Loucy (cell line): ENCODE data around the gene PGBD5.

Source experiments
- H2AFZ ChIP-seq: fragments of 200-600 bp; sonication (generic); 2 replicates; pipeline ENCODE4 v1.6.0; 2016; ENCODE audit warnings: antibody characterized with exemption, mild to moderate bottlenecking, low read length, moderate library complexity
- H3F3A ChIP-seq: fragments of 200-600 bp; 2 replicates; pipeline ENCODE4 v1.6.0; 2016; ENCODE audit warnings: antibody characterized with exemption, low read depth, mild to moderate bottlenecking
- H3K27me3 ChIP-seq: fragments of 200-600 bp; sonication (generic); 2 replicates; pipeline ENCODE4 v1.6.1; 2014; ENCODE audit warnings: low read length, mild to moderate bottlenecking; ENCODE audit not compliant: insufficient read depth, poor library complexity, severe bottlenecking
- H3K36me3 ChIP-seq: fragments of 200-600 bp; sonication (generic); 2 replicates; pipeline ENCODE4 v1.6.1; 2016; ENCODE audit warnings: low read length; ENCODE audit not compliant: insufficient read depth
- H3K4me1 ChIP-seq: fragments of 200-600 bp; sonication (generic); 2 replicates; pipeline ENCODE4 v1.5.1; 2014; ENCODE audit warnings: low read length, mild to moderate bottlenecking; ENCODE audit not compliant: insufficient read depth, poor library complexity, severe bottlenecking
- H3K4me2 ChIP-seq: fragments of 200-600 bp; sonication (generic); 2 replicates; pipeline ENCODE4 v1.6.0; 2014; ENCODE audit warnings: antibody characterized with exemption, low read length, low read depth, mild to moderate bottlenecking; ENCODE audit not compliant: poor library complexity, severe bottlenecking
- H3K4me3 ChIP-seq: fragments of 200-600 bp; sonication (generic); 2 replicates; pipeline ENCODE4 v1.5.1; 2014; ENCODE audit warnings: low read length, mild to moderate bottlenecking, mixed read lengths; ENCODE audit not compliant: poor library complexity, severe bottlenecking
- H3K79me2 ChIP-seq: fragments of 200-600 bp; sonication (generic); 2 replicates; pipeline ENCODE4 v1.6.1; 2014; ENCODE audit warnings: low read length; ENCODE audit not compliant: insufficient read depth
- H3K9ac ChIP-seq: fragments of 200-600 bp; sonication (generic); 2 replicates; pipeline ENCODE4 v1.6.0; 2014; ENCODE audit warnings: mild to moderate bottlenecking, low read depth, low read length, moderate library complexity; ENCODE audit not compliant: poor library complexity, severe bottlenecking
- H3K9me2 ChIP-seq: fragments of 200-600 bp; sonication (generic); replicated peaks from 2 replicates; pipeline ENCODE4 v1.6.1; 2016; ENCODE audit warnings: low read depth, low read length, mixed read lengths
- H3K9me3 ChIP-seq: fragments of 200-600 bp; sonication (generic); 2 replicates; pipeline ENCODE4 v1.6.1; 2014; ENCODE audit warnings: mild to moderate bottlenecking, antibody characterized with exemption, low read length, low read depth; ENCODE audit not compliant: insufficient read depth
- H4K20me1 ChIP-seq: fragments of 200-600 bp; sonication (generic); 2 replicates; pipeline ENCODE4 v1.6.0; 2014; ENCODE audit warnings: antibody characterized with exemption, low read length, mild to moderate bottlenecking; ENCODE audit not compliant: insufficient read depth, poor library complexity, severe bottlenecking
- EZH2phosphoT487 ChIP-seq: fragments of 200-600 bp; IDR thresholded peaks from 2 replicates; pipeline ENCODE4 v1.6.1; 2018; ENCODE audit warnings: antibody characterized with exemption, mild to moderate bottlenecking, moderate library complexity, borderline replicate concordance
- TF ChIP-seq, protein P1 (sequence below): fragments of 200-600 bp; sonication (generic); conservative IDR thresholded peaks from 2 replicates; pipeline ENCODE4 v1.5.1; 2014; ENCODE audit warnings: mild to moderate bottlenecking, antibody characterized with exemption, low read length

Gene PGBD5

DNA sequence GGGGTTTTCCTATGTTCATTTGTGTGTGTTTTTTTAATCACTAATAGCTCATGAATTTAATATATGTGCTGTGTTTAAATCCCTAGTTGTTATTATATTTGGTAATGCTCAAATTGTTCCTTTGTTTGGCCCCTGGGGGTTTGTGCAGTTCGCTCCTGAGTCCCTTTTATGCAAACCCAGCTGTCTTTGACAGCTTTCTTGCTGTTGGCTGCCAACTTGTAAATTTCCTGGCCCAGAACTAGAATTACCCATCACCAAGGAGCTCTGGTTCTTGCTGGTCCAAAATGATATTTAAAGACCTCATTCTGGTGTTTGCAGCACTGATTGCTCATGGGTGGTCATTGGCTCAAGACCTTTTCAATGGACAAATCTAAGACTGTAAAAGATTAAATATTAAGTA is 39.6 kb upstream of the PGBD5 start:
- Histone ChIP-seq H3K36me3 (no peaks in the 10 kb centered on the region), H3K27me3 (no peaks in the 10 kb centered on the region), H3K9me3 (no peaks in the 10 kb centered on the region), H3K4me3 (no peak overlapping the region), H3K4me2 (no peak overlapping the region), H3K9me2 (no peaks in the 10 kb centered on the region), H4K20me1 (no peaks in the 10 kb centered on the region), H3K4me1 (no peaks in the 10 kb centered on the region), H3F3A (no peaks in the 10 kb centered on the region), H3K9ac (no peak overlapping the region), H2AFZ (no peak overlapping the region), H3K79me2 (no peaks in the 10 kb centered on the region)
- no peak for TF ChIP-seq EZH2phosphoT487
- TF ChIP-seq, protein P1, sequence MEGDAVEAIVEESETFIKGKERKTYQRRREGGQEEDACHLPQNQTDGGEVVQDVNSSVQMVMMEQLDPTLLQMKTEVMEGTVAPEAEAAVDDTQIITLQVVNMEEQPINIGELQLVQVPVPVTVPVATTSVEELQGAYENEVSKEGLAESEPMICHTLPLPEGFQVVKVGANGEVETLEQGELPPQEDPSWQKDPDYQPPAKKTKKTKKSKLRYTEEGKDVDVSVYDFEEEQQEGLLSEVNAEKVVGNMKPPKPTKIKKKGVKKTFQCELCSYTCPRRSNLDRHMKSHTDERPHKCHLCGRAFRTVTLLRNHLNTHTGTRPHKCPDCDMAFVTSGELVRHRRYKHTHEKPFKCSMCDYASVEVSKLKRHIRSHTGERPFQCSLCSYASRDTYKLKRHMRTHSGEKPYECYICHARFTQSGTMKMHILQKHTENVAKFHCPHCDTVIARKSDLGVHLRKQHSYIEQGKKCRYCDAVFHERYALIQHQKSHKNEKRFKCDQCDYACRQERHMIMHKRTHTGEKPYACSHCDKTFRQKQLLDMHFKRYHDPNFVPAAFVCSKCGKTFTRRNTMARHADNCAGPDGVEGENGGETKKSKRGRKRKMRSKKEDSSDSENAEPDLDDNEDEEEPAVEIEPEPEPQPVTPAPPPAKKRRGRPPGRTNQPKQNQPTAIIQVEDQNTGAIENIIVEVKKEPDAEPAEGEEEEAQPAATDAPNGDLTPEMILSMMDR: no peak

DNA sequence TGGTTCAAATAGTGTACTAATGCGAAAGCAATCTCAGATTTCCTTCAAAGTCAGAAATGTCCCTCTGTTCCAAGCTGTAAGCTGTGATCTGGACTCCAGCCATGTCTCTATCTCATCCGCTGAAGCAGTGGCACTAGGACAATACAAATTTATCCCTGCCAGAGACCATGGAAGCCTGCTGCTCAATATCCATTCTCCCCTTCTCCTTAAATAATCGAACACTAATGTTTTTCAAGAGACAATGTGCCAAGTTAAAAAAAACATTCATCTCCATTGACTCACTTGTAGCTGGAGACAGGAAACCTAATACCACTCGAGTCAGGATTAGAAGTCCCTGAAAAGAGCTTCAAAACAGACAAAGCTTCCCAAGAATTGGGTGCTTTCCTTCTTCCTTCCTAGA is 38.5 kb upstream of the PGBD5 start:
- Histone ChIP-seq H3K9ac (no peak overlapping the region), H3K27me3 (no peaks in the 10 kb centered on the region), H3K4me1 (no peaks in the 10 kb centered on the region), H3K4me3 (no peak overlapping the region), H3K79me2 (no peaks in the 10 kb centered on the region), H4K20me1 (no peaks in the 10 kb centered on the region), H3K4me2 (no peak overlapping the region), H3F3A (no peaks in the 10 kb centered on the region), H3K9me2 (no peaks in the 10 kb centered on the region), H3K36me3 (no peaks in the 10 kb centered on the region), H2AFZ (no peak overlapping the region), H3K9me3 (no peaks in the 10 kb centered on the region)
- TF ChIP-seq EZH2phosphoT487: no peak
- TF ChIP-seq, protein P1: no peak

DNA sequence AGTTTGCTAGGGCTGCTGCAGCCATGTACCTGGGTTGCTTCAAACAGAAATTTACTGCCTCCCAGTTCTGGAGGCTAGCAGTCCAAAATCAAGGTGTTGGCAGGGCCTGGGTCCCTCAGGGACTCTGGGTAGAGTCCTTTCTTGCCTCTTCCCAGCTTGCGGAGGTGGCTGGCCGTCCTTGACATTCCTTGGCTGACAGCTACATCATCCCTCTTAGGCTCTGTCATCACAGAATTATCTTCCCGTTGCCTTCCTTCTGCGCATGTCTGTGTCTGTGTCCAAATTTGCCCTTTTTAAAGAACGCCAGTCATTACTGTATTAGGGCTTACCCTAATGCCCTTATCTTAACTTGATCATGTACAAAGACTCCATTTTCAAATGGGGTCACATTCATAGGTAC is 37.6 kb upstream of the PGBD5 start:
- no peaks in the 10 kb centered on the region for H3F3A ChIP-seq

More for the DNA sequence above, 37.6 kb upstream of the PGBD5 start:
- TF ChIP-seq, protein P1: no peak
- no peak for TF ChIP-seq EZH2phosphoT487
- Histone ChIP-seq H3K27me3 (no peaks in the 10 kb centered on the region), H3K36me3 (no peaks in the 10 kb centered on the region), H3K4me1 (no peaks in the 10 kb centered on the region), H3K9ac (no peak overlapping the region), H3K9me2 (no peaks in the 10 kb centered on the region), H4K20me1 (no peaks in the 10 kb centered on the region), H3K79me2 (no peaks in the 10 kb centered on the region), H3K4me3 (no peak overlapping the region), H2AFZ (no peak overlapping the region), H3K4me2 (no peak overlapping the region), H3K9me3 (no peaks in the 10 kb centered on the region)
